ENCODE measurements around the gene NDUFA3. TPM values are rescaled to one million over a fixed set of nuclear protein-coding genes. Genes with fewer than 3 reads are reported as not detected.

NDUFA3 gene
- total and polyA plus RNA-seq, 4 experiments from 2014 or later, result 135 to 440 (median 256) TPM

GRCh38 chr19:54123682-54124081 lies 21.0 kb downstream of the NDUFA3 start:
- no peak overlapping the region for H3K27ac Mint-ChIP-seq
- Histone ChIP-seq H3K27ac (ENCODE audit: low read depth, low read length) (no peak overlapping the region), H3K4me3 (ENCODE audit: low read length in 2 of 2) (no peak overlapping the region), H3K9me3 (ENCODE audit: control insufficient read depth in 1 of 2, low read length in 2 of 2) (no peaks in the 10 kb centered on the region), H3K27me3 (ENCODE audit: insufficient read depth, low read length) (no peaks in the 10 kb centered on the region), H3K36me3 (ENCODE audit: insufficient read depth, low read length) (peaks cover 72% of the 10 kb centered on the region), H3K4me1 (ENCODE audit: insufficient read depth, low read length) (no peaks in the 10 kb centered on the region)
- H3K27me3 Mint-ChIP-seq, result no peaks in the 10 kb centered on the region
- no peak overlapping the region for H3K4me3 Mint-ChIP-seq
- no peak for DNase-seq
- intact Hi-C loops (cut with micrococcal nuclease), result no loop called here
- CTCF ChIA-PET (ENCODE audit: partially characterized antibody), result no interaction called here
- peaks cover 0 to 1% (median 0%) of the 10 kb centered on the region in 4 donors for H3K4me1 Mint-ChIP-seq
- peaks cover 36 to 58% of the 10 kb centered on the region in 2 donors for H3K36me3 Mint-ChIP-seq
- H3K9me3 Mint-ChIP-seq, result peaks cover 0 to 2% (median 0%) of the 10 kb centered on the region in 8 donors
- POLR2A ChIA-PET (ENCODE audit: partially characterized antibody), result interaction anchor here (1.1 to 2.3 kb wide), 3 partner anchors 8 to 35 kb away, joined by 3 to 11 read pairs (median 4); partner anchors contain the start of genes PRPF31 and TFPT

- no peak overlapping the region for H3K4me3 ChIP-seq (ENCODE audit: low read length in 2 of 2)
- Mint-ChIP-seq H3K9me3 (peaks cover 0 to 2% (median 0%) of the 10 kb centered on the region in 8 donors), H3K27me3 (no peaks in the 10 kb centered on the region), H3K36me3 (peaks cover 35 to 59% of the 10 kb centered on the region in 2 donors), H3K4me3 (no peak overlapping the region), H3K4me1 (peaks cover 0 to 1% (median 0%) of the 10 kb centered on the region in 4 donors), H3K27ac (no peak overlapping the region)
- H3K27ac ChIP-seq (ENCODE audit: low read depth, low read length), result no peak overlapping the region
- POLR2A ChIA-PET (ENCODE audit: partially characterized antibody), result interaction anchor here (1.7 to 2.3 kb wide), 2 partner anchors 9 to 34 kb away, joined by 4 to 11 read pairs; partner anchors contain the start of genes PRPF31 and TFPT
- DNase-seq, result no peak
- no peaks in the 10 kb centered on the region for H3K27me3 ChIP-seq (ENCODE audit: insufficient read depth, low read length)
- H3K9me3 ChIP-seq (ENCODE audit: control insufficient read depth in 1 of 2, low read length in 2 of 2), result no peaks in the 10 kb centered on the region
- H3K4me1 ChIP-seq (ENCODE audit: insufficient read depth, low read length), result no peaks in the 10 kb centered on the region
- H3K36me3 ChIP-seq (ENCODE audit: insufficient read depth, low read length), result peaks cover 77% of the 10 kb centered on the region
- intact Hi-C loops (cut with micrococcal nuclease), result no loop called here
- CTCF ChIA-PET (ENCODE audit: partially characterized antibody), result no interaction called here
These were observed 21.7 kb downstream of the NDUFA3 start for GRCh38 chr19:54124393-54124792.

GRCh38 chr19:54125713-54126112 lies 23.1 kb downstream of the NDUFA3 start:
- H3K27ac Mint-ChIP-seq, result no peak overlapping the region
- H3K4me1 Mint-ChIP-seq, result no peaks in the 10 kb centered on the region
- Histone ChIP-seq H3K27ac (ENCODE audit: low read depth, low read length) (no peak overlapping the region), H3K9me3 (ENCODE audit: control insufficient read depth in 1 of 2, low read length in 2 of 2) (no peaks in the 10 kb centered on the region), H3K36me3 (ENCODE audit: insufficient read depth, low read length) (peaks cover 68% of the 10 kb centered on the region), H3K27me3 (ENCODE audit: insufficient read depth, low read length) (no peaks in the 10 kb centered on the region), H3K4me3 (ENCODE audit: low read length in 2 of 2) (no peak overlapping the region), H3K4me1 (ENCODE audit: insufficient read depth, low read length) (no peaks in the 10 kb centered on the region)
- DNase-seq, result no peak
- POLR2A ChIA-PET (ENCODE audit: partially characterized antibody), result no interaction called here
- H3K36me3 Mint-ChIP-seq, result peaks cover 27 to 52% of the 10 kb centered on the region in 2 donors
- no peaks in the 10 kb centered on the region for H3K27me3 Mint-ChIP-seq
- intact Hi-C loops (cut with micrococcal nuclease), result no loop called here
- peaks cover 0 to 2% (median 0%) of the 10 kb centered on the region in 8 donors for H3K9me3 Mint-ChIP-seq
- CTCF ChIA-PET (ENCODE audit: partially characterized antibody), result no interaction called here
- no peak overlapping the region for H3K4me3 Mint-ChIP-seq

GRCh38 chr19:54127688-54128440 lies 25.2 kb downstream of the NDUFA3 start:
- no peak overlapping the region for H3K27ac Mint-ChIP-seq

GRCh38 chr19:54128441-54128725 lies 25.7 kb downstream of the NDUFA3 start:
- Histone ChIP-seq H3K9me3 (ENCODE audit: control insufficient read depth in 1 of 2, low read length in 2 of 2) (no peaks in the 10 kb centered on the region), H3K36me3 (ENCODE audit: insufficient read depth, low read length) (peaks cover 46% of the 10 kb centered on the region), H3K27ac (ENCODE audit: low read depth, low read length) (no peak overlapping the region), H3K4me1 (ENCODE audit: insufficient read depth, low read length) (no peaks in the 10 kb centered on the region), H3K4me3 (ENCODE audit: low read length in 2 of 2) (no peak overlapping the region), H3K27me3 (ENCODE audit: insufficient read depth, low read length) (no peaks in the 10 kb centered on the region)
- POLR2A ChIA-PET (ENCODE audit: partially characterized antibody), result interaction anchor here (1.5 to 2.2 kb wide), 2 partner anchors 8 to 13 kb away, joined by 3 to 6 read pairs; partner anchors contain the start of genes CNOT3, PRPF31 and TFPT
- H3K27ac Mint-ChIP-seq, result no peak overlapping the region
- DNase-seq, result no peak
- CTCF ChIA-PET (ENCODE audit: partially characterized antibody), result no interaction called here
- peaks cover 18 to 47% of the 10 kb centered on the region in 2 donors for H3K36me3 Mint-ChIP-seq
- H3K4me1 Mint-ChIP-seq, result no peaks in the 10 kb centered on the region
- intact Hi-C loops (cut with micrococcal nuclease), result no loop called here
- no peak overlapping the region for H3K4me3 Mint-ChIP-seq
- H3K27me3 Mint-ChIP-seq, result no peaks in the 10 kb centered on the region
- H3K9me3 Mint-ChIP-seq, result peaks cover 0 to 2% (median 0%) of the 10 kb centered on the region in 8 donors

More at GRCh38 chr19:54127688-54128440, 25.2 kb downstream of the NDUFA3 start:
- no peaks in the 10 kb centered on the region for H3K9me3 ChIP-seq (ENCODE audit: control insufficient read depth in 1 of 2, low read length in 2 of 2)
- H3K4me1 ChIP-seq (ENCODE audit: insufficient read depth, low read length), result no peaks in the 10 kb centered on the region
- no peak overlapping the region for H3K4me3 ChIP-seq (ENCODE audit: low read length in 2 of 2)
- DNase-seq, result no peak
- H3K36me3 ChIP-seq (ENCODE audit: insufficient read depth, low read length), result peaks cover 51% of the 10 kb centered on the region
- POLR2A ChIA-PET (ENCODE audit: partially characterized antibody), result interaction anchor here (1.5 to 2.2 kb wide), 2 partner anchors 9 to 12 kb away, joined by 3 to 6 read pairs; partner anchors contain the start of genes CNOT3, PRPF31 and TFPT
- no peak overlapping the region for H3K27ac ChIP-seq (ENCODE audit: low read depth, low read length)
- intact Hi-C loops (cut with micrococcal nuclease), result no loop called here
- no peaks in the 10 kb centered on the region for H3K4me1 Mint-ChIP-seq
- no peak overlapping the region for H3K4me3 Mint-ChIP-seq
- H3K9me3 Mint-ChIP-seq, result peaks cover 0 to 2% (median 0%) of the 10 kb centered on the region in 8 donors
- H3K27me3 ChIP-seq (ENCODE audit: insufficient read depth, low read length), result no peaks in the 10 kb centered on the region
- CTCF ChIA-PET (ENCODE audit: partially characterized antibody), result no interaction called here
- H3K36me3 Mint-ChIP-seq, result peaks cover 21 to 51% of the 10 kb centered on the region in 2 donors
- H3K27me3 Mint-ChIP-seq, result no peaks in the 10 kb centered on the region

GRCh38 chr19:54128796-54129616 lies 26.4 kb downstream of the NDUFA3 start:
- Mint-ChIP-seq H3K4me1 (no peaks in the 10 kb centered on the region), H3K27me3 (no peaks in the 10 kb centered on the region), H3K36me3 (peaks cover 17 to 43% of the 10 kb centered on the region in 2 donors), H3K9me3 (peaks cover 0 to 2% (median 0%) of the 10 kb centered on the region in 8 donors), H3K4me3 (no peak overlapping the region), H3K27ac (no peak overlapping the region)
- H3K4me3 ChIP-seq (ENCODE audit: low read length in 2 of 2), result no peak overlapping the region
- no peak for DNase-seq
- ChIA-PET CTCF (ENCODE audit: partially characterized antibody) (no interaction called here), POLR2A (ENCODE audit: partially characterized antibody) (interaction anchor here (1.0 kb wide), 1 partner anchor 14 kb away, joined by 3 read pairs; the partner anchor contains the start of genes PRPF31 and TFPT)
- no peaks in the 10 kb centered on the region for H3K27me3 ChIP-seq (ENCODE audit: insufficient read depth, low read length)
- H3K27ac ChIP-seq (ENCODE audit: low read depth, low read length), result no peak overlapping the region
- no peaks in the 10 kb centered on the region for H3K4me1 ChIP-seq (ENCODE audit: insufficient read depth, low read length)
- H3K9me3 ChIP-seq (ENCODE audit: control insufficient read depth in 1 of 2, low read length in 2 of 2), result no peaks in the 10 kb centered on the region
- intact Hi-C loops (cut with micrococcal nuclease), result no loop called here
- peaks cover 40% of the 10 kb centered on the region for H3K36me3 ChIP-seq (ENCODE audit: insufficient read depth, low read length)

- Mint-ChIP-seq H3K27ac (no peak overlapping the region), H3K36me3 (peaks cover 14 to 40% of the 10 kb centered on the region in 2 donors), H3K27me3 (no peaks in the 10 kb centered on the region), H3K9me3 (peaks cover 0 to 2% (median 0%) of the 10 kb centered on the region in 8 donors), H3K4me1 (peaks cover 0 to 6% (median 5%) of the 10 kb centered on the region in 4 donors), H3K4me3 (no peak overlapping the region)
- Histone ChIP-seq H3K9me3 (ENCODE audit: control insufficient read depth in 1 of 2, low read length in 2 of 2) (no peaks in the 10 kb centered on the region), H3K27me3 (ENCODE audit: insufficient read depth, low read length) (no peaks in the 10 kb centered on the region), H3K36me3 (ENCODE audit: insufficient read depth, low read length) (peaks cover 35% of the 10 kb centered on the region), H3K4me1 (ENCODE audit: insufficient read depth, low read length) (no peaks in the 10 kb centered on the region), H3K4me3 (ENCODE audit: low read length in 2 of 2) (no peak overlapping the region), H3K27ac (ENCODE audit: low read depth, low read length) (no peak overlapping the region)
- intact Hi-C loops (cut with micrococcal nuclease), result no loop called here
- ChIA-PET CTCF (ENCODE audit: partially characterized antibody) (no interaction called here), POLR2A (ENCODE audit: partially characterized antibody) (interaction anchor here (1.0 kb wide), 1 partner anchor 15 kb away, joined by 3 read pairs; the partner anchor contains the start of genes PRPF31 and TFPT)
- DNase-seq, result peak in 1 of 5 donors; percentile 7
These were observed 27.0 kb downstream of the NDUFA3 start for GRCh38 chr19:54129617-54129996.

Data from CD4-positive, alpha-beta memory T cell (primary cell).